ENCODE measurements around the gene JADE2. TPM values are rescaled to one million over a fixed set of nuclear protein-coding genes. Genes with fewer than 3 reads are reported as not detected.
A peak's percentile ranks its signal among the peaks of the same experiment; 100 is the strongest.

The JADE2 gene
- total RNA-seq, 1 donor from 2014 or later, result 16.8 TPM

DNA sequence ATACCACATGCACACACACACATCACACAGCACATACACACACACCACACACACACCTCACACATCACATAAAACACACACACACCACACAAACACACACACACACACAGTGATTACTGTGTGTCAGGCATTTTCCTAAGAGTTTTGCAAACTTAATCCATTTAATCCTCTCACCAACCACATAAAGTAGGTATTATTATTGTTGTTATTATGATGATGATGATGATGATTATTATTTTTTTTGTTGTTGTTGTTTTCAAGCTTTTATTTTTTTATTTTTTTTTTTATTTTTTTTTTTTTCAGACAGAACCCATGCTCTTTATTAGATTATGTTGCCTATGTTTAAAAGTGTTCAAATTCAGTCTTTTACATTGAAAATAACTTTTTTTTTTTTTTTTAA is 31.5 kb downstream of the JADE2 start:
- Mint-ChIP-seq H3K4me1 (ENCODE audit: low read depth) (peaks cover 47% of the 10 kb centered on the region), H3K36me3 (ENCODE audit: low read depth) (peaks cover 8% of the 10 kb centered on the region), H3K27me3 (ENCODE audit: low read depth) (no peaks in the 10 kb centered on the region), H3K9me3 (ENCODE audit: low read depth) (no peaks in the 10 kb centered on the region), H3K27ac (ENCODE audit: unreplicated experiment) (no peak overlapping the region), H3K4me3 (ENCODE audit: unreplicated experiment) (no peak overlapping the region)
- no peak for DNase-seq (ENCODE audit: low spot score)
- TF ChIP-seq CTCF (IDR thresholded peaks at IDR 0.05), result no peak

- no peaks in the 10 kb centered on the region for H3K9me3 Mint-ChIP-seq (ENCODE audit: low read depth)
- no peaks in the 10 kb centered on the region for H3K27me3 Mint-ChIP-seq (ENCODE audit: low read depth)
- H3K36me3 Mint-ChIP-seq (ENCODE audit: low read depth), result peaks cover 18% of the 10 kb centered on the region
- no peak overlapping the region for H3K4me3 Mint-ChIP-seq (ENCODE audit: unreplicated experiment)
- DNase-seq (ENCODE audit: low spot score), result no peak
- no peak for TF ChIP-seq CTCF (IDR thresholded peaks at IDR 0.05)
- H3K27ac Mint-ChIP-seq (ENCODE audit: unreplicated experiment), result no peak overlapping the region
- peaks cover 28% of the 10 kb centered on the region for H3K4me1 Mint-ChIP-seq (ENCODE audit: low read depth)
Observed at GRCh38 chr5:134559672-134560071, 34.2 kb downstream of the JADE2 start.

DNA sequence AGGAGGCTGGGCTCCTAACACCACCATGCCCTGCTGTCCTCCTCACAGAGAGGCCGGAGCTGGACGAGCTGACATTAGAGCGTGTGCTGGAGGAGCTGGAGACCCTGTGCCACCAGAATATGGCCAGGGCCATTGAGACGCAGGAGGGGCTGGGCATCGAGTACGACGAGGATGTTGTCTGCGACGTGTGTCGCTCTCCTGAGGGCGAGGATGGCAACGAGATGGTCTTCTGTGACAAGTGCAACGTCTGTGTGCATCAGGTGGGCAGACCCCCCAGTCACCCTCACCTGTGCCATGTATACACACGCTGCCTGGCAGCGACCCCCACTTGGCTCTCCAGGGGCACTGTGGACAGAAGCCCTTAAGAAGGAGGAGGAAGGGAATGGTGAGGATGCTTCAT is 35.2 kb downstream of the JADE2 start:
- Mint-ChIP-seq H3K27ac (ENCODE audit: unreplicated experiment) (no peak overlapping the region), H3K36me3 (ENCODE audit: low read depth) (peaks cover 18% of the 10 kb centered on the region), H3K4me3 (ENCODE audit: unreplicated experiment) (no peak overlapping the region)

DNA sequence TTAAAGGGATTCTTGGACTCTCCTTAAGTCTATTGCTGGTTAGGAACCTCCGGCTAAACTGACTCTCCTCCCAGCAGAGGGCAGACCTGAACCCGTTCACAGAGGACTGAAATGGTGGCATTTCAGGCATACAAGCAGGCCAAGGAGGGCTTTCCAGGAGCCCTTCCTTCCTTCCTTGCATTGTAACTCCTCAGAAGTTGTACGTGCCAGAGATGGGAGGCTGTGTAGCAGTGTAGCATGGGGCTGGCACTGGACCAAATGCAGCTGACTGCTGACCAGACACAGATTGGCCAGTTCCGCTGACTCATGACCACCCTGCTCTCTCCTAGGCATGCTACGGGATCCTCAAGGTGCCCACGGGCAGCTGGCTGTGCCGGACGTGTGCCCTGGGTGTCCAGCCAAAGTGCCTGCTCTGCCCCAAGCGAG is 36.4 kb downstream of the JADE2 start:
- Mint-ChIP-seq H3K9me3 (ENCODE audit: low read depth) (no peaks in the 10 kb centered on the region), H3K4me3 (ENCODE audit: unreplicated experiment) (no peak overlapping the region), H3K27me3 (ENCODE audit: low read depth) (no peaks in the 10 kb centered on the region), H3K4me1 (ENCODE audit: low read depth) (peaks cover 8% of the 10 kb centered on the region), H3K27ac (ENCODE audit: unreplicated experiment) (no peak overlapping the region), H3K36me3 (ENCODE audit: low read depth) (peaks cover 23% of the 10 kb centered on the region)
- TF ChIP-seq CTCF (IDR thresholded peaks at IDR 0.05), result peak; percentile 70
- no peak for DNase-seq (ENCODE audit: low spot score)

More for the DNA sequence above, 35.2 kb downstream of the JADE2 start:
- H3K27me3 Mint-ChIP-seq (ENCODE audit: low read depth), result no peaks in the 10 kb centered on the region
- H3K4me1 Mint-ChIP-seq (ENCODE audit: low read depth), result peaks cover 19% of the 10 kb centered on the region
- DNase-seq (ENCODE audit: low spot score), result no peak
- TF ChIP-seq CTCF (IDR thresholded peaks at IDR 0.05), result no peak
- no peaks in the 10 kb centered on the region for H3K9me3 Mint-ChIP-seq (ENCODE audit: low read depth)

- no peak for DNase-seq (ENCODE audit: low spot score)
- Mint-ChIP-seq H3K4me3 (ENCODE audit: unreplicated experiment) (no peak overlapping the region), H3K9me3 (ENCODE audit: low read depth) (no peaks in the 10 kb centered on the region), H3K4me1 (ENCODE audit: low read depth) (peaks cover 14% of the 10 kb centered on the region), H3K27ac (ENCODE audit: unreplicated experiment) (peak overlapping the region; percentile 45), H3K36me3 (ENCODE audit: low read depth) (peaks cover 25% of the 10 kb centered on the region), H3K27me3 (ENCODE audit: low read depth) (no peaks in the 10 kb centered on the region)
- TF ChIP-seq CTCF (IDR thresholded peaks at IDR 0.05), result no peak
Observed at GRCh38 chr5:134563221-134563620, 37.8 kb downstream of the JADE2 start.

Data from chondrocyte (in vitro differentiated cells).